SU-DHL-6 (cell line): Measurements from ENCODE around the gene ADRA2B.

Experiments
- H2AFZ ChIP-seq: fragments of 200-600 bp; sonication (generic); 2 replicates; pipeline ENCODE4 v1.6.1; 2014; ENCODE audit warnings: low read depth, mild to moderate bottlenecking, moderate library complexity, mixed read lengths, antibody characterized with exemption, low read length; ENCODE audit not compliant: severe bottlenecking
- H3F3A ChIP-seq: fragments of 200-600 bp; shearing (Covaris generic); 2 replicates; pipeline ENCODE4 v1.6.0; 2016; ENCODE audit warnings: antibody characterized with exemption, mild to moderate bottlenecking; ENCODE audit not compliant: insufficient read depth
- H3K27ac ChIP-seq: fragments of 200-600 bp; sonication (generic); 2 replicates; pipeline ENCODE4 v1.5.1; 2016; ENCODE audit warnings: low read depth, mild to moderate bottlenecking, low read length, moderate library complexity, mixed read lengths
- H3K27me3 ChIP-seq: fragments of 200-600 bp; sonication (generic), shearing (Covaris generic); 2 replicates; pipeline ENCODE4 v1.6.0; 2014; ENCODE audit warnings: mild to moderate bottlenecking, low read length
- H3K36me3 ChIP-seq: fragments of 200-600 bp; sonication (generic); 2 replicates; pipeline ENCODE4 v1.6.1; 2014; ENCODE audit warnings: mild to moderate bottlenecking, low read length, mixed read lengths
- H3K4me2 ChIP-seq: fragments of 300-600, 200-600 bp; shearing (Covaris generic), sonication (generic); 2 replicates; pipeline ENCODE4 v1.6.0; 2014; ENCODE audit warnings: low read length, low read depth, mild to moderate bottlenecking; ENCODE audit not compliant: poor library complexity, severe bottlenecking
- H3K4me3 ChIP-seq: fragments of 200-600 bp; sonication (generic); 2 replicates; pipeline ENCODE4 v1.5.1; 2014; ENCODE audit warnings: antibody characterized with exemption, low read length, mild to moderate bottlenecking, mixed read lengths; ENCODE audit not compliant: insufficient read depth, poor library complexity, severe bottlenecking
- H3K79me2 ChIP-seq: fragments of 200-600 bp; sonication (generic); 2 replicates; pipeline ENCODE4 v1.6.1; 2014; ENCODE audit warnings: mild to moderate bottlenecking, low read length, moderate library complexity; ENCODE audit not compliant: insufficient read depth
- H3K9ac ChIP-seq: fragments of 200-600 bp; sonication (generic); 2 replicates; pipeline ENCODE4 v1.7.0; 2014; ENCODE audit warnings: mild to moderate bottlenecking, low read length
- H3K9me2 ChIP-seq: fragments of 200-600 bp; sonication (generic); replicated peaks from 2 replicates; pipeline ENCODE4 v1.6.1; 2014; ENCODE audit warnings: low read length; ENCODE audit not compliant: insufficient read depth
- H3K9me3 ChIP-seq: fragments of 200-600 bp; sonication (generic); 2 replicates; pipeline ENCODE4 v1.6.1; 2014; ENCODE audit warnings: low read length, mixed read lengths; ENCODE audit not compliant: insufficient read depth
- H4K20me1 ChIP-seq: fragments of 200-600 bp; sonication (generic); 2 replicates; pipeline ENCODE4 v1.6.1; 2014; ENCODE audit warnings: low read depth, mild to moderate bottlenecking, antibody characterized with exemption, low read length, moderate library complexity, mixed read lengths
- CTCF ChIP-seq: fragments of 200-600 bp; sonication (generic); IDR thresholded peaks from one replicate; pipeline ENCODE4 v1.5.1; 2017; ENCODE audit warnings: antibody characterized with exemption, mild to moderate bottlenecking, low read length, moderate library complexity; ENCODE audit not compliant: insufficient read depth, poor library complexity, severe bottlenecking
- EZH2phosphoT487 ChIP-seq: fragments of 200-600 bp; sonication (generic), shearing (Covaris generic); conservative IDR thresholded peaks from 2 replicates; pipeline ENCODE4 v1.6.1; 2018; ENCODE audit warnings: mild to moderate bottlenecking, antibody characterized with exemption, low read length, moderate library complexity, mixed read lengths

The ADRA2B gene

DNA sequence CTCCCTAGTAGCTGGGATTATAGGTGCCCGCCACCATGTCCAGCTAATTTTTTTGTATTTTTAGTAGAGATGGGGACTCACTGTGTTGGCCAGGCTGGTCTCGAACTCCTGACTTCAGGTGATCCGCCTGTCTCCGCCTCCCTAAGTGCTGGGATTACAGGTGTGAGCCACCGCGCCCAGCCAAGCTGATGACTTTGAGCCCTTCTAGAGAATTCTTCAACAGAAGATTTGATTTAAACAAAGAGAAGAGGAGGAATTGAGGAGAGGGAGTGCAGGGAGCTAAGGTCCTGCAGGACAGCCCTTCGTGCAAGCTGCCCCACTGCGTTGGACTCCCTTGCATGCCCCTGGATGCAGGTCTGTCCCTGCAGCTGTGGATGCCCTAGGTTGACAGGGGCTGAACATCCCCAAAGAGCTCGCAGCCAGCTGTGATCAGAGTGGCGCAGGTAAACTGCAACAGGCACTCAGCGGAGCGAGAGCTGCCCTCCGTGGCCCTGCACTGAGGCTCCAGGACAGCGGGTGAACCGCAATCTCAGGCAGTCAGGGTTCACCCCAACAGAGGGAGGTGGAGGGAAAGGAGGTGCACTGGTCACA, 13.7 kb downstream of the ADRA2B start:
- no peak overlapping the region for H3K4me3 ChIP-seq
- H3K9me2 ChIP-seq, result no peaks in the 10 kb centered on the region
- no peaks in the 10 kb centered on the region for H3F3A ChIP-seq
- no peaks in the 10 kb centered on the region for H3K79me2 ChIP-seq
- H3K27me3 ChIP-seq, result no peaks in the 10 kb centered on the region
- H3K4me2 ChIP-seq, result no peak overlapping the region
- no peak overlapping the region for H2AFZ ChIP-seq
- no peak overlapping the region for H3K27ac ChIP-seq
- H3K9me3 ChIP-seq, result peaks cover 8% of the 10 kb centered on the region; the same call in 1 of the 2 replicates
- no peak overlapping the region for H3K9ac ChIP-seq
- TF ChIP-seq EZH2phosphoT487 (no peak), CTCF (no peak)
- H4K20me1 ChIP-seq, result no peaks in the 10 kb centered on the region
- H3K36me3 ChIP-seq, result no peaks in the 10 kb centered on the region

- Histone ChIP-seq H3K36me3 (no peaks in the 10 kb centered on the region), H3K9me3 (peaks cover 8% of the 10 kb centered on the region; the same call in 1 of the 2 replicates), H2AFZ (no peak overlapping the region), H3F3A (no peaks in the 10 kb centered on the region), H3K27ac (no peak overlapping the region), H3K79me2 (no peaks in the 10 kb centered on the region), H4K20me1 (no peaks in the 10 kb centered on the region), H3K4me2 (no peak overlapping the region), H3K27me3 (no peaks in the 10 kb centered on the region), H3K9ac (no peak overlapping the region), H3K4me3 (no peak overlapping the region), H3K9me2 (no peaks in the 10 kb centered on the region)
- TF ChIP-seq CTCF (no peak), EZH2phosphoT487 (no peak)
Measured at GRCh38 chr2:96100893-96101304, 15.5 kb downstream of the ADRA2B start.

DNA sequence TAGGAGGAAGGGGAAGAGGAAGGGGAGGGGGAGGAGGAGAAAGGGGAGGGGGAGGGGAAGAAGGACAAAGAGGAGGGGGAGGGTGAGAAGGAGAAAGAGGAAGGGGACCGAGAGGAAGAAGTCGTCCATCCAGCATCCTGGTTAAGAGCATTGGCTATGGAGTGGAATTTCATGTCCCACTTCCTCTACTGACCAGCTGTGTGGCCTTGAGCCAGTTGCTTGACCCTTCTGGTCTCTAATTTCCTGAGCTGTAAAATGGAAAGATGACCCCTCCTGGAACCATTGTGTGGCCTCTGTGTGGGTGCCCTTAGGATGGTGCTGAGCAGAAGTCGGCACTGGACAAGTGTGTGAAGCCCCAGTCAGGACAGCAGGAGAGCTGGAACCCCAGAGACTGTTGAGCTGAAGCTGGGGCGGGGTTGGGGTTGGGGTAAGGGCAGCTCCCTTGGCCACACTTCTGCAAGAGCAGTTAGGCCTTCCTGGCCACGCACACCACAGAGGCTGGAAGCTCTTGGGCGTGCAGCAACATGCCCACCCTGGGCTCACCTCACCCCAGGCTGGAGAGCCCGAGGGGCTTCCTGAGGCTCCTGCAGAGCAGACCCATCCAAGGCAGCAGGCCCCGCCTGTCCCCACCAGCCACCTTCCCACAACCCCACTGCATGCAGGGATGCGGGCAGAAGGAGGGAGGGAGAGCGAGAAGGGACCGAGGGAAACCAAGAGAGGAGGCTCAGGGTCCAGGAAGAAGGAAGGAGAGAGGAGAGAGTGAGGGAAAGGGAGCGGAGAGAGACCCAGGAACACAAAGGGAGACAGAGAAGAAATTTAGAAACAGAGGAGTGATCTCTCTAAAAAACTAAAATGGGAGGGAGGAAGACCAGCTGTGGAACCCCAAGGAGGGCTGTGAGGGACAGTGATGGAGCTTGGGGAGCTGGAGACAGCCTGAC, 16.2 kb downstream of the ADRA2B start:
- H3K9me3 ChIP-seq, result peaks cover 3% of the 10 kb centered on the region; the same call in 1 of the 2 replicates
- H3K4me3 ChIP-seq, result no peak overlapping the region
- H3K36me3 ChIP-seq, result no peaks in the 10 kb centered on the region
- no peaks in the 10 kb centered on the region for H4K20me1 ChIP-seq
- no peaks in the 10 kb centered on the region for H3K27me3 ChIP-seq
- no peaks in the 10 kb centered on the region for H3K79me2 ChIP-seq
- no peaks in the 10 kb centered on the region for H3K9me2 ChIP-seq
- no peak overlapping the region for H2AFZ ChIP-seq
- no peak overlapping the region for H3K9ac ChIP-seq
- H3K4me2 ChIP-seq, result no peak overlapping the region
- H3F3A ChIP-seq, result no peaks in the 10 kb centered on the region
- no peak overlapping the region for H3K27ac ChIP-seq
- no peak for TF ChIP-seq CTCF
- TF ChIP-seq EZH2phosphoT487, result no peak
